Astrocyte (in vitro differentiated cells and primary cell): ENCODE measurements around the gene RBAK. TPM values are rescaled to one million over a fixed set of nuclear protein-coding genes. Genes with fewer than 3 reads are reported as not detected.
A peak's percentile ranks its signal among the peaks of the same experiment; 100 is the strongest.
"Not testable (repeated sequence)": the region's sequence is repeated elsewhere in the genome, so short reads cannot be mapped to it uniquely, and the experiment has no call there.

Experiments
- DNase-seq: peaks from one replicate; pipeline ENCODE4 v3.0.0-alpha.2; 2010; ENCODE audit warnings: low read depth
- FAIRE-seq: peaks from 2 replicates; lab custom pipeline; 2011; peaks lifted over from hg19 to GRCh38; lab: Jason Lieb, UNC
- H2AFZ ChIP-seq: 2 replicates; pipeline ENCODE4 v1.6.0; 2012; ENCODE audit warnings: low read depth, low read length, inconsistent platforms
- H3K27ac ChIP-seq: 2 replicates; pipeline ENCODE4 v1.5.1; 2011; ENCODE audit warnings: low read depth, low read length, inconsistent platforms
- H3K27me3 ChIP-seq: 2 replicates; pipeline ENCODE4 v1.6.0; 2011; ENCODE audit warnings: low read length, inconsistent platforms; ENCODE audit not compliant: insufficient read depth
- H3K36me3 ChIP-seq: 2 replicates; pipeline ENCODE4 v1.5.1; 2011; ENCODE audit warnings: low read length, inconsistent platforms; ENCODE audit not compliant: insufficient read depth
- H3K4me1 ChIP-seq: 2 replicates; pipeline ENCODE4 v1.5.1; 2011; ENCODE audit warnings: low read length, inconsistent platforms; ENCODE audit not compliant: insufficient read depth
- H3K4me2 ChIP-seq: 2 replicates; pipeline ENCODE4 v1.6.0; 2012; ENCODE audit warnings: low read length, inconsistent platforms
- H3K4me3 ChIP-seq: 2 replicates; pipeline ENCODE4 v1.5.1; 2011; ENCODE audit warnings: low read depth, mild to moderate bottlenecking, low read length, inconsistent platforms; ENCODE audit not compliant: insufficient read depth
- H3K79me2 ChIP-seq: 2 replicates; pipeline ENCODE4 v1.6.0; 2012; ENCODE audit warnings: mild to moderate bottlenecking, low read length, inconsistent platforms; ENCODE audit not compliant: insufficient read depth
- H3K9ac ChIP-seq: 2 replicates; pipeline ENCODE4 v1.6.0; 2012; ENCODE audit warnings: mild to moderate bottlenecking, low read length, inconsistent platforms
- H3K9me3 ChIP-seq: 2 replicates; pipeline ENCODE4 v1.5.1; 2012; ENCODE audit warnings: low read depth, mild to moderate bottlenecking, low read length, inconsistent platforms; ENCODE audit not compliant: insufficient read depth
- H4K20me1 ChIP-seq: 2 replicates; pipeline ENCODE4 v1.6.0; 2012; ENCODE audit warnings: low read length, inconsistent platforms; ENCODE audit not compliant: insufficient read depth
- H3K27ac Mint-ChIP-seq: one replicate; pipeline ENCODE4 v1.8.0; 2021; ENCODE audit warnings: mild to moderate bottlenecking, mixed read lengths; ENCODE audit not compliant: unreplicated experiment
- H3K27me3 Mint-ChIP-seq: one replicate; pipeline ENCODE4 v1.8.0; 2021; ENCODE audit warnings: low read depth, mixed read lengths; ENCODE audit not compliant: unreplicated experiment
- H3K36me3 Mint-ChIP-seq: one replicate; pipeline ENCODE4 v1.8.0; 2021; ENCODE audit warnings: low read depth, mixed read lengths; ENCODE audit not compliant: unreplicated experiment
- H3K4me1 Mint-ChIP-seq: one replicate; pipeline ENCODE4 v1.8.0; 2021; ENCODE audit warnings: low read depth, mixed read lengths; ENCODE audit not compliant: unreplicated experiment
- H3K4me3 Mint-ChIP-seq: one replicate; pipeline ENCODE4 v1.8.0; 2021; ENCODE audit warnings: mild to moderate bottlenecking, moderate library complexity, mixed read lengths; ENCODE audit not compliant: unreplicated experiment
- H3K9me3 Mint-ChIP-seq: one replicate; pipeline ENCODE4 v1.8.0; 2021; ENCODE audit warnings: mild to moderate bottlenecking, mixed read lengths; ENCODE audit not compliant: unreplicated experiment
- EZH2 ChIP-seq: IDR thresholded peaks from 2 replicates; pipeline ENCODE4 v1.6.1; 2012; ENCODE audit warnings: mild to moderate bottlenecking, low read length, inconsistent platforms; ENCODE audit not compliant: insufficient read depth
- total RNA-seq: library from RNA; stranded (reverse); gene quantifications from 2 replicates; pipeline ENCODE4 v1.2.1, GENCODE V29; 2021
- TF ChIP-seq, protein P1 (sequence below): IDR thresholded peaks from 2 replicates; pipeline ENCODE4 v1.5.1; 2011; ENCODE audit warnings: low read depth, mild to moderate bottlenecking, inconsistent platforms, low read length, moderate library complexity; ENCODE audit not compliant: insufficient read depth

The RBAK gene
- total RNA-seq, 1 donor from 2014 or later: 12.0 TPM

DNA sequence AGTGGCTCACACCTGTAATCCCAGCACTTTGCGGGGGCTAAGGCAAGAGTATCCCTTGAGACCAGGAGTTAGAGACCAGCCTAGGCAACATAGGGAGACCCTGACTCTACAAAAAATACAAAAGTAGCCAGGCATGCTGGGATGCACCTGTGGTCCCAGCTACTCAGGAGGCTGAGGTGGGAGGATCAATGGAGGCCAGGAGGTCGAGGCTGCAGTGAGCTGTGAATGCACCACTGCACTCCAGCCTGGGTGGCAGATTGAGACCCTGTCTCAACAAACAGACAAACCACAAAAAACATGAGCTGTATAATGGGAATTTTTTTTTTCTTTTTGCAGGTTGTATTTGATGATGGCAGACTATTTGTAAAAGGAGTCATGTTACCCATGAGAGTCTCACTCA, 1.5 kb downstream of the RBAK start:
- not testable (repeated sequence) for FAIRE-seq, H4K20me1 ChIP-seq, H3K4me1 Mint-ChIP-seq, H3K4me3 ChIP-seq, H2AFZ ChIP-seq, DNase-seq, H3K9ac ChIP-seq, H3K27me3 Mint-ChIP-seq, H3K9me3 ChIP-seq, H3K4me1 ChIP-seq, H3K27me3 ChIP-seq, H3K27ac ChIP-seq, H3K27ac Mint-ChIP-seq, H3K9me3 Mint-ChIP-seq
- Mint-ChIP-seq H3K36me3 (peaks cover 26% of the 10 kb centered on the region), H3K4me3 (peak overlapping the region; percentile 93)
- H3K4me2 ChIP-seq: peak overlapping the region; percentile 44
- peaks cover 11% of the 10 kb centered on the region for H3K36me3 ChIP-seq
- peaks cover 40% of the 10 kb centered on the region for H3K79me2 ChIP-seq

GRCh38 chr7:5050676-5051075, 5.0 kb downstream of the RBAK start:
- Histone ChIP-seq H3K79me2 (peaks cover 62% of the 10 kb centered on the region), H3K4me2 (no peak overlapping the region), H3K9me3 (no peaks in the 10 kb centered on the region), H2AFZ (no peak overlapping the region), H3K4me3 (no peak overlapping the region), H3K4me1 (no peaks in the 10 kb centered on the region), H3K9ac (no peak overlapping the region), H3K27ac (no peak overlapping the region), H3K36me3 (peaks cover 15% of the 10 kb centered on the region), H3K27me3 (no peaks in the 10 kb centered on the region), H4K20me1 (peaks cover 8% of the 10 kb centered on the region)
- no peak overlapping the region for H3K27ac Mint-ChIP-seq
- peaks cover 17% of the 10 kb centered on the region for H3K9me3 Mint-ChIP-seq
- H3K4me1 Mint-ChIP-seq: no peaks in the 10 kb centered on the region
- H3K27me3 Mint-ChIP-seq: no peaks in the 10 kb centered on the region
- no peak for DNase-seq
- H3K36me3 Mint-ChIP-seq: peaks cover 42% of the 10 kb centered on the region
- no peak overlapping the region for H3K4me3 Mint-ChIP-seq
- no peak for TF ChIP-seq EZH2
- TF ChIP-seq, protein P1, sequence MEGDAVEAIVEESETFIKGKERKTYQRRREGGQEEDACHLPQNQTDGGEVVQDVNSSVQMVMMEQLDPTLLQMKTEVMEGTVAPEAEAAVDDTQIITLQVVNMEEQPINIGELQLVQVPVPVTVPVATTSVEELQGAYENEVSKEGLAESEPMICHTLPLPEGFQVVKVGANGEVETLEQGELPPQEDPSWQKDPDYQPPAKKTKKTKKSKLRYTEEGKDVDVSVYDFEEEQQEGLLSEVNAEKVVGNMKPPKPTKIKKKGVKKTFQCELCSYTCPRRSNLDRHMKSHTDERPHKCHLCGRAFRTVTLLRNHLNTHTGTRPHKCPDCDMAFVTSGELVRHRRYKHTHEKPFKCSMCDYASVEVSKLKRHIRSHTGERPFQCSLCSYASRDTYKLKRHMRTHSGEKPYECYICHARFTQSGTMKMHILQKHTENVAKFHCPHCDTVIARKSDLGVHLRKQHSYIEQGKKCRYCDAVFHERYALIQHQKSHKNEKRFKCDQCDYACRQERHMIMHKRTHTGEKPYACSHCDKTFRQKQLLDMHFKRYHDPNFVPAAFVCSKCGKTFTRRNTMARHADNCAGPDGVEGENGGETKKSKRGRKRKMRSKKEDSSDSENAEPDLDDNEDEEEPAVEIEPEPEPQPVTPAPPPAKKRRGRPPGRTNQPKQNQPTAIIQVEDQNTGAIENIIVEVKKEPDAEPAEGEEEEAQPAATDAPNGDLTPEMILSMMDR: no peak
- no peak for FAIRE-seq

DNA sequence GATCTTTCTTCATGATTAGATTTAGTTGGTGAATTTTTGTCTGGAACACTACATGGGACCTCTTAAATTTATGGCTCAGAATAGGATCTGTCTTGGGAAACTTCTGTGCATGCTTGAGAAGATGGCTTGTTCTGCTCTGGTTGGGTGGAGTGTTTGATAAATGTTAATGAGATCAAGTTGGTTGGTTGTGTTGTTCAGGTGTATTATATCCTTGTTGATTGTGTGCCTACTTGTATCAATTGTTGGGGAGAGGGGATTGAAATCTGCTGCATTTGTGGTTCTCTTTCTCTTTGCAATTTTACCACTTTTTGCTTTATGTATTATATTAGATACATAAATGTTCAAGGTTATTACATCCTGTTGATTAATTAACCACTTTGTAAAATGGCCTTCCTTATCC, 6.1 kb downstream of the RBAK start:
- not testable (repeated sequence) for H2AFZ ChIP-seq, H3K4me1 Mint-ChIP-seq, H3K27ac Mint-ChIP-seq, H4K20me1 ChIP-seq, DNase-seq, H3K4me3 ChIP-seq, H3K4me1 ChIP-seq, H3K4me2 ChIP-seq, H3K27me3 Mint-ChIP-seq, H3K9ac ChIP-seq, H3K4me3 Mint-ChIP-seq, H3K27me3 ChIP-seq, H3K9me3 ChIP-seq, H3K27ac ChIP-seq
- Mint-ChIP-seq H3K9me3 (peaks cover 19% of the 10 kb centered on the region), H3K36me3 (peaks cover 48% of the 10 kb centered on the region)
- H3K36me3 ChIP-seq: peaks cover 15% of the 10 kb centered on the region
- peaks cover 54% of the 10 kb centered on the region for H3K79me2 ChIP-seq
- FAIRE-seq: peak; percentile 20

- Histone ChIP-seq H3K27ac (no peak overlapping the region), H3K36me3 (peaks cover 24% of the 10 kb centered on the region), H3K9me3 (peaks cover 2% of the 10 kb centered on the region), H2AFZ (no peak overlapping the region), H3K9ac (no peak overlapping the region), H3K4me3 (no peak overlapping the region), H3K27me3 (no peaks in the 10 kb centered on the region), H3K4me2 (no peak overlapping the region), H3K4me1 (no peaks in the 10 kb centered on the region), H4K20me1 (peaks cover 9% of the 10 kb centered on the region), H3K79me2 (peaks cover 47% of the 10 kb centered on the region)
- TF ChIP-seq EZH2: no peak
- TF ChIP-seq, protein P1: no peak
- DNase-seq (no peak), FAIRE-seq (no peak)
- H3K27ac Mint-ChIP-seq: no peak overlapping the region
- no peaks in the 10 kb centered on the region for H3K4me1 Mint-ChIP-seq
- no peak overlapping the region for H3K4me3 Mint-ChIP-seq
- peaks cover 61% of the 10 kb centered on the region for H3K36me3 Mint-ChIP-seq
- H3K27me3 Mint-ChIP-seq: no peaks in the 10 kb centered on the region
- peaks cover 22% of the 10 kb centered on the region for H3K9me3 Mint-ChIP-seq
Measured at GRCh38 chr7:5053175-5053574, 7.5 kb downstream of the RBAK start.
